Keratinocyte (primary cell): ENCODE measurements around the gene PSG5. TPM values are rescaled to one million over a fixed set of nuclear protein-coding genes. Genes with fewer than 3 reads are reported as not detected.
"Not testable (repeated sequence)": the region's sequence is repeated elsewhere in the genome, so short reads cannot be mapped to it uniquely, and the experiment has no call there.

Experiments used
- DNase-seq: peaks from one replicate; pipeline ENCODE4 v3.0.0-alpha.2; 2011; ENCODE audit warnings: low read depth, missing footprints, low spot score
- FAIRE-seq: peaks from 2 replicates; lab custom pipeline; 2011; peaks lifted over from hg19 to GRCh38; lab: Jason Lieb, UNC
- H2AFZ ChIP-seq: 2 replicates; pipeline ENCODE4 v1.6.0; 2012; ENCODE audit warnings: low read length, control low read depth, inconsistent platforms; ENCODE audit not compliant: control insufficient read depth
- H3K27ac ChIP-seq: 2 replicates; pipeline ENCODE4 v1.5.1; 2011; ENCODE audit warnings: low read length; ENCODE audit not compliant: control insufficient read depth, insufficient read depth
- H3K27me3 ChIP-seq: 3 replicates; pipeline ENCODE4 v1.6.0; 2011; ENCODE audit warnings: low read length; ENCODE audit not compliant: control insufficient read depth, insufficient read depth; ENCODE audit errors: extremely low read depth
- H3K36me3 ChIP-seq, 2 experiments: 2 replicates in 1 of 2; 3 replicates in 1 of 2; pipeline ENCODE4 v1.5.1; 2011; ENCODE audit warnings: low read length in 2 of 2, mild to moderate bottlenecking in 1 of 2; ENCODE audit not compliant: control insufficient read depth in 2 of 2, insufficient read depth in 2 of 2; ENCODE audit errors: extremely low read depth in 1 of 2
- H3K4me1 ChIP-seq: 3 replicates; pipeline ENCODE4 v1.5.1; 2011; ENCODE audit warnings: low read length; ENCODE audit not compliant: control insufficient read depth, insufficient read depth; ENCODE audit errors: extremely low read depth
- H3K4me2 ChIP-seq: 3 replicates; pipeline ENCODE4 v1.6.0; 2011; ENCODE audit warnings: low read depth, low read length; ENCODE audit not compliant: control insufficient read depth, insufficient read depth; ENCODE audit errors: extremely low read depth
- H3K4me3 ChIP-seq, 3 experiments: fragments of 200-600 bp in 1 of 3; sonication (generic) in 1 of 3; 2 replicates in 2 of 3; 3 replicates in 1 of 3; pipeline ENCODE4 v1.5.1; 2011 to 2016; ENCODE audit warnings: low read length in 3 of 3, mild to moderate bottlenecking in 3 of 3, control low read depth in 2 of 3, inconsistent platforms in 1 of 3, low read depth in 1 of 3, mixed read lengths in 1 of 3, mixed run types in 1 of 3, moderate library complexity in 1 of 3; ENCODE audit not compliant: control insufficient read depth in 2 of 3, insufficient read depth in 2 of 3; ENCODE audit errors: extremely low read depth in 1 of 3
- H3K79me2 ChIP-seq: 2 replicates; pipeline ENCODE4 v1.6.0; 2012; ENCODE audit warnings: low read length; ENCODE audit not compliant: control insufficient read depth, insufficient read depth
- H3K9ac ChIP-seq: 3 replicates; pipeline ENCODE4 v1.6.0; 2011; ENCODE audit warnings: low read length; ENCODE audit not compliant: control insufficient read depth, insufficient read depth; ENCODE audit errors: extremely low read depth
- H3K9me1 ChIP-seq: 3 replicates; pipeline ENCODE4 v1.6.0; 2011; ENCODE audit warnings: low read length; ENCODE audit not compliant: control insufficient read depth, insufficient read depth; ENCODE audit errors: extremely low read depth
- H3K9me3 ChIP-seq: 2 replicates; pipeline ENCODE4 v1.5.1; 2012; ENCODE audit warnings: low read depth, low read length; ENCODE audit not compliant: control insufficient read depth
- H4K20me1 ChIP-seq: 3 replicates; pipeline ENCODE4 v1.6.0; 2011; ENCODE audit warnings: low read length; ENCODE audit not compliant: control insufficient read depth, insufficient read depth; ENCODE audit errors: extremely low read depth
- dilution Hi-C: fragments of 300-500 bp; cut with MboI; formaldehyde crosslinking; loops from one replicate; pipeline ENCODE4 v1.7.0; 2020; ENCODE audit warnings: low sequenced_read_pairs; ENCODE audit not compliant: extremely low pct_ligation_motif_present
- polyA plus RNA-seq, 5 experiments: library from polyadenylated mRNA; depleted of rRNA in 3 of 5; stranded (reverse) in 3 of 5; stranded (forward) in 1 of 5; unstranded in 1 of 5; fragments of >200 nt; gene quantifications; 1 replicate in 1 of 5; 2 replicates in 3 of 5; 3 replicates in 1 of 5; pipeline versions ENCODE4 v1.2.1 to v1.2.3, GENCODE V29; 2011 to 2012; ENCODE audit warnings: missing spikeins in 2 of 5, low read depth in 1 of 5, low replicate concordance in 1 of 5
- TF ChIP-seq, protein P1 (sequence below), 3 experiments: IDR thresholded peaks in 1 of 3; conservative IDR thresholded peaks in 1 of 3; optimal IDR thresholded peaks in 1 of 3; 2 replicates in 2 of 3; 3 replicates in 1 of 3; pipeline versions ENCODE3 to v1.5.1; 2011; ENCODE audit warnings: low read length in 3 of 3, mild to moderate bottlenecking in 3 of 3, moderate library complexity in 2 of 3, control low read depth in 1 of 3, inconsistent platforms in 1 of 3; ENCODE audit not compliant: insufficient read depth in 2 of 3; ENCODE audit errors: extremely low read depth in 1 of 3

Gene PSG5
- polyA plus RNA-seq, 1 donor (not counting 4 experiments of a cell fraction or from before 2014, with no cell fraction given), result 5.2 TPM

- H3K79me2 ChIP-seq, H3K27ac ChIP-seq, H3K36me3 ChIP-seq, H3K27me3 ChIP-seq, H3K4me3 ChIP-seq, H4K20me1 ChIP-seq, H3K9ac ChIP-seq, DNase-seq, H3K4me2 ChIP-seq, FAIRE-seq, H3K9me3 ChIP-seq, dilution Hi-C loops, H3K9me1 ChIP-seq, H2AFZ ChIP-seq: not testable (repeated sequence)
- TF ChIP-seq, protein P1, sequence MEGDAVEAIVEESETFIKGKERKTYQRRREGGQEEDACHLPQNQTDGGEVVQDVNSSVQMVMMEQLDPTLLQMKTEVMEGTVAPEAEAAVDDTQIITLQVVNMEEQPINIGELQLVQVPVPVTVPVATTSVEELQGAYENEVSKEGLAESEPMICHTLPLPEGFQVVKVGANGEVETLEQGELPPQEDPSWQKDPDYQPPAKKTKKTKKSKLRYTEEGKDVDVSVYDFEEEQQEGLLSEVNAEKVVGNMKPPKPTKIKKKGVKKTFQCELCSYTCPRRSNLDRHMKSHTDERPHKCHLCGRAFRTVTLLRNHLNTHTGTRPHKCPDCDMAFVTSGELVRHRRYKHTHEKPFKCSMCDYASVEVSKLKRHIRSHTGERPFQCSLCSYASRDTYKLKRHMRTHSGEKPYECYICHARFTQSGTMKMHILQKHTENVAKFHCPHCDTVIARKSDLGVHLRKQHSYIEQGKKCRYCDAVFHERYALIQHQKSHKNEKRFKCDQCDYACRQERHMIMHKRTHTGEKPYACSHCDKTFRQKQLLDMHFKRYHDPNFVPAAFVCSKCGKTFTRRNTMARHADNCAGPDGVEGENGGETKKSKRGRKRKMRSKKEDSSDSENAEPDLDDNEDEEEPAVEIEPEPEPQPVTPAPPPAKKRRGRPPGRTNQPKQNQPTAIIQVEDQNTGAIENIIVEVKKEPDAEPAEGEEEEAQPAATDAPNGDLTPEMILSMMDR (optimal IDR thresholded peaks at IDR 0.05 in 1 of 3, IDR thresholded peaks at IDR 0.05 in 1 of 3, conservative IDR thresholded peaks at IDR 0.05 in 1 of 3; ENCODE audit: extremely low read depth in 1 of 3, insufficient read depth in 2 of 3, low read length in 3 of 3), result peak in 2 of 3 experiments; percentile 24 to 36
- H3K4me1 ChIP-seq, result peaks cover 26% of the 10 kb centered on the region
These were observed 6.7 kb downstream of the PSG5 start for GRCh38 chr19:43179569-43180147.

GRCh38 chr19:43178577-43178976 is 7.8 kb downstream of the PSG5 start:
- H3K79me2 ChIP-seq, H3K4me2 ChIP-seq, H3K27ac ChIP-seq, H3K27me3 ChIP-seq, DNase-seq, FAIRE-seq, H4K20me1 ChIP-seq, H3K4me3 ChIP-seq, H2AFZ ChIP-seq, H3K9me3 ChIP-seq, H3K9me1 ChIP-seq, dilution Hi-C loops, H3K36me3 ChIP-seq, H3K9ac ChIP-seq: not testable (repeated sequence)
- H3K4me1 ChIP-seq, result peaks cover 26% of the 10 kb centered on the region

- FAIRE-seq, dilution Hi-C loops: not testable (repeated sequence)
These were observed 20.4 kb downstream of the PSG5 start for GRCh38 chr19:43165906-43166305.

GRCh38 chr19:43163135-43163534 is 23.2 kb downstream of the PSG5 start:
- dilution Hi-C loops, H3K36me3 ChIP-seq, H3K4me3 ChIP-seq, H2AFZ ChIP-seq, H3K9ac ChIP-seq, H3K9me1 ChIP-seq, H3K27ac ChIP-seq, H3K79me2 ChIP-seq, H3K9me3 ChIP-seq, H3K4me2 ChIP-seq, DNase-seq, FAIRE-seq, H4K20me1 ChIP-seq, H3K27me3 ChIP-seq: not testable (repeated sequence)
- H3K4me1 ChIP-seq, result peaks cover 18% of the 10 kb centered on the region

More at GRCh38 chr19:43165906-43166305, 20.4 kb downstream of the PSG5 start:
- not testable (repeated sequence) for H3K4me2 ChIP-seq, H3K27ac ChIP-seq, H3K36me3 ChIP-seq, H4K20me1 ChIP-seq, H3K9ac ChIP-seq, H3K4me3 ChIP-seq, DNase-seq, H3K9me1 ChIP-seq, H3K9me3 ChIP-seq, H2AFZ ChIP-seq, H3K27me3 ChIP-seq, H3K79me2 ChIP-seq
- H3K4me1 ChIP-seq, result peaks cover 15% of the 10 kb centered on the region
